WTC11 (cell line): Measurements from ENCODE around the gene CHRNB2. TPM values are rescaled to one million over a fixed set of nuclear protein-coding genes. Genes with fewer than 3 reads are reported as not detected.
A peak's percentile ranks its signal among the peaks of the same experiment; 100 is the strongest.

Experiments used
- ATAC-seq: fragments of 200-7000 bp; cut with Tn5 transposase; 2 replicates; pipeline ENCODE4 v1.10.0; 2021; ENCODE audit warnings: mild to moderate bottlenecking, moderate library complexity
- CTCF ChIA-PET: fragments of 300-600 bp; sonication (Branson Sonifier 250); formaldehyde crosslinking; loops from one replicate; lab custom pipeline; 2021; ENCODE audit warnings: antibody characterized with exemption; lab: Charles Lee
- POLR2A ChIA-PET: fragments of 350-600 bp; sonication (Branson Sonifier 250); formaldehyde crosslinking; loops from one replicate; lab custom pipeline; 2021; ENCODE audit warnings: antibody characterized with exemption; lab: Charles Lee
- DNase-seq: peaks from one replicate; pipeline ENCODE4 v3.0.0; 2021; ENCODE audit warnings: low spot score
- H3K27ac Mint-ChIP-seq: 2 replicates; pipeline ENCODE4 v1.8.0; 2021; ENCODE audit warnings: mixed read lengths
- H3K27me3 Mint-ChIP-seq: 2 replicates; pipeline ENCODE4 v1.8.0; 2021; ENCODE audit warnings: low read depth, mild to moderate bottlenecking, moderate library complexity, mixed read lengths
- H3K36me3 Mint-ChIP-seq: 2 replicates; pipeline ENCODE4 v1.8.0; 2021; ENCODE audit warnings: mixed read lengths
- H3K4me1 Mint-ChIP-seq: 2 replicates; pipeline ENCODE4 v1.8.0; 2022; ENCODE audit warnings: mixed read lengths
- H3K4me3 Mint-ChIP-seq: 2 replicates; pipeline ENCODE4 v1.8.0; 2021; ENCODE audit warnings: mild to moderate bottlenecking, moderate library complexity, mixed read lengths
- H3K9me3 Mint-ChIP-seq: 2 replicates; pipeline ENCODE4 v1.8.0; 2021; ENCODE audit warnings: mixed read lengths
- EMX1 ChIP-seq: fragments of 250-450 bp; sonication (Bioruptor Pico); IDR thresholded peaks from 2 replicates; pipeline ENCODE4 v1.8.0; 2021; ENCODE audit warnings: mild to moderate bottlenecking
- GABPB1 ChIP-seq: sonication (generic); formaldehyde crosslinking; IDR thresholded peaks from 2 replicates; pipeline ENCODE4 v1.8.1; 2023; ENCODE audit warnings: mild to moderate bottlenecking, missing genetic modification reagents
- MYBL2 ChIP-seq: sonication (generic); formaldehyde crosslinking; IDR thresholded peaks from 2 replicates; pipeline ENCODE4 v1.8.1; 2023; ENCODE audit warnings: mild to moderate bottlenecking, moderate library complexity, missing genetic modification reagents
- RELA ChIP-seq: sonication (generic); formaldehyde crosslinking; IDR thresholded peaks from 2 replicates; pipeline ENCODE4 v1.8.1; 2022; ENCODE audit warnings: missing genetic modification reagents, mild to moderate bottlenecking, borderline replicate concordance
- TEAD1 ChIP-seq: sonication (generic); formaldehyde crosslinking; IDR thresholded peaks from 2 replicates; pipeline ENCODE4 v1.8.0; 2022; ENCODE audit warnings: mild to moderate bottlenecking, missing genetic modification reagents
- ZNF317 ChIP-seq: sonication (generic); formaldehyde crosslinking; IDR thresholded peaks from 2 replicates; pipeline ENCODE4 v1.8.1; 2023; ENCODE audit warnings: low read depth, mild to moderate bottlenecking, moderate library complexity, missing genetic modification reagents, borderline replicate concordance
- total RNA-seq: library from RNA; stranded (reverse); gene quantifications from 3 replicates; pipeline ENCODE4 v1.2.3, GENCODE V29; 2021
- TF ChIP-seq, protein P1 (sequence below): fragments of 200-600 bp; IDR thresholded peaks from 2 replicates; pipeline ENCODE4 v1.8.0; 2022; ENCODE audit warnings: antibody characterized with exemption
- TF ChIP-seq, protein P2 (sequence below): sonication (generic); formaldehyde crosslinking; IDR thresholded peaks from 2 replicates; pipeline ENCODE4 v1.8.0; 2022; ENCODE audit warnings: mild to moderate bottlenecking, missing genetic modification reagents
- TF ChIP-seq, protein P3 (sequence below): sonication (generic); formaldehyde crosslinking; conservative IDR thresholded peaks from 2 replicates; pipeline ENCODE4 v1.8.1; 2023; ENCODE audit warnings: mild to moderate bottlenecking, low read depth, missing genetic modification reagents, moderate library complexity
- TF ChIP-seq, protein P4 (sequence below): sonication (generic); formaldehyde crosslinking; IDR thresholded peaks from 2 replicates; pipeline ENCODE4 v1.8.1; 2023; ENCODE audit warnings: mild to moderate bottlenecking, moderate library complexity, missing genetic modification reagents

Gene CHRNB2
- total RNA-seq, 1 experiment from 2014 or later: 1.7 TPM

DNA sequence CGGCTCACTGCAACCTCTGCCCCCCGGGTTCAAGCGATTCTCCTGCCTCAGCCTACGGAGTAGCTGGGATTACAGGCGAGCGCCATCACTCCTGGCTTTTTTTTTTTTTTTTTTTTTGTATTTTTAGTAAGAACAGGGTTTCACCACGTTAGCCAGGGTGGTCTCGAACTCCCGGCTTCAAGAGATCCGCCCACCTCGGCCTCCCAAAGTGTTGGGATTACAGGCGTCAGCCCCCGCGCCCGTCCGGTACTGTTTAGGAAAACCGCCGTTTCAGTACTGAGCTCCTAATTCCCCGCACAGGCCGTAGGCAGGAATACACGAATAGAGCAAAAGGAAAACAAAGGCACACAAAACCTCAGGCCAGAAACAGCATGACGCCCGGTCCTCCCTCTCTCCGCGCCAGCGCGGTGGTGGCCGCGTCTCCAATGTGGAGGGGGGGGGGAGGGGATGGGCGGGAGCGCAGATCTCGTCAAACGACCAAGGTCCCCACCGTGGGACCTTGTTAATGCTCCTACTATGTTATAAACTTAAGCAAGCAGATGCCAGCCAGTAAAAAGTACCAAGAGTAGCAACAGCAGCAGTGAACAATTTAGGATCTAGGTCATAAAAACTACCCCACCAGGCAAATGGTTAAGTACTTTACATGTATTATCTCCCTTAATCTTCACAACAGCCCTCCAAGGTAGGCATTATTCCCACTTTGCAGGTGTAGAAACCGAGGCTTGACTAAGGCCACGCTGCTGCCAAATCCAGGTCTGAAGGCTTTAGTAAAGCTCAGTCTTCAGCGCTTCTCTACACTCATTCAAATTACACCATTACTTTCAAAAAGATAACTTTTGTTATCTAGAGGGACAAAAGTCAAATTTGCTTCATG lies 41.1 kb downstream of the CHRNB2 start:
- peak overlapping the region; percentile 93 for H3K4me3 Mint-ChIP-seq
- H3K27ac Mint-ChIP-seq: peak overlapping the region; percentile 99
- ATAC-seq: peak; percentile 16
- peak; percentile 71 for DNase-seq
- H3K36me3 Mint-ChIP-seq: peaks cover 3% of the 10 kb centered on the region; the same call in 1 of the 2 replicates
- POLR2A ChIA-PET: interaction anchor here (0.6 to 1.8 kb wide), 5 partner anchors 18 to 314 kb away, joined by 3 to 7 read pairs (median 4); partner anchors contain the start of gene CHRNB2
- CTCF ChIA-PET: interaction anchor here (0.6 to 1.4 kb wide), 3 partner anchors 41 to 254 kb away, joined by 3 to 5 read pairs (median 4); partner anchors contain the start of gene CHRNB2
- H3K27me3 Mint-ChIP-seq: no peaks in the 10 kb centered on the region; the same call in 1 of the 2 replicates
- H3K9me3 Mint-ChIP-seq: no peaks in the 10 kb centered on the region
- H3K4me1 Mint-ChIP-seq: peaks cover 72% of the 10 kb centered on the region
- TF ChIP-seq, protein P1, sequence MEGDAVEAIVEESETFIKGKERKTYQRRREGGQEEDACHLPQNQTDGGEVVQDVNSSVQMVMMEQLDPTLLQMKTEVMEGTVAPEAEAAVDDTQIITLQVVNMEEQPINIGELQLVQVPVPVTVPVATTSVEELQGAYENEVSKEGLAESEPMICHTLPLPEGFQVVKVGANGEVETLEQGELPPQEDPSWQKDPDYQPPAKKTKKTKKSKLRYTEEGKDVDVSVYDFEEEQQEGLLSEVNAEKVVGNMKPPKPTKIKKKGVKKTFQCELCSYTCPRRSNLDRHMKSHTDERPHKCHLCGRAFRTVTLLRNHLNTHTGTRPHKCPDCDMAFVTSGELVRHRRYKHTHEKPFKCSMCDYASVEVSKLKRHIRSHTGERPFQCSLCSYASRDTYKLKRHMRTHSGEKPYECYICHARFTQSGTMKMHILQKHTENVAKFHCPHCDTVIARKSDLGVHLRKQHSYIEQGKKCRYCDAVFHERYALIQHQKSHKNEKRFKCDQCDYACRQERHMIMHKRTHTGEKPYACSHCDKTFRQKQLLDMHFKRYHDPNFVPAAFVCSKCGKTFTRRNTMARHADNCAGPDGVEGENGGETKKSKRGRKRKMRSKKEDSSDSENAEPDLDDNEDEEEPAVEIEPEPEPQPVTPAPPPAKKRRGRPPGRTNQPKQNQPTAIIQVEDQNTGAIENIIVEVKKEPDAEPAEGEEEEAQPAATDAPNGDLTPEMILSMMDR: no peak
- TF ChIP-seq, protein P2, sequence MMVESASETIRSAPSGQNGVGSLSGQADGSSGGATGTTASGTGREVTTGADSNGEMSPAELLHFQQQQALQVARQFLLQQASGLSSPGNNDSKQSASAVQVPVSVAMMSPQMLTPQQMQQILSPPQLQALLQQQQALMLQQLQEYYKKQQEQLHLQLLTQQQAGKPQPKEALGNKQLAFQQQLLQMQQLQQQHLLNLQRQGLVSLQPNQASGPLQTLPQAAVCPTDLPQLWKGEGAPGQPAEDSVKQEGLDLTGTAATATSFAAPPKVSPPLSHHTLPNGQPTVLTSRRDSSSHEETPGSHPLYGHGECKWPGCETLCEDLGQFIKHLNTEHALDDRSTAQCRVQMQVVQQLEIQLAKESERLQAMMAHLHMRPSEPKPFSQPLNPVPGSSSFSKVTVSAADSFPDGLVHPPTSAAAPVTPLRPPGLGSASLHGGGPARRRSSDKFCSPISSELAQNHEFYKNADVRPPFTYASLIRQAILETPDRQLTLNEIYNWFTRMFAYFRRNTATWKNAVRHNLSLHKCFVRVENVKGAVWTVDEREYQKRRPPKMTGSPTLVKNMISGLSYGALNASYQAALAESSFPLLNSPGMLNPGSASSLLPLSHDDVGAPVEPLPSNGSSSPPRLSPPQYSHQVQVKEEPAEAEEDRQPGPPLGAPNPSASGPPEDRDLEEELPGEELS (CRISPR knock-in tag): 0 out of 2 replicates have a peak, but pooled peaks have one; percentile 11

DNA sequence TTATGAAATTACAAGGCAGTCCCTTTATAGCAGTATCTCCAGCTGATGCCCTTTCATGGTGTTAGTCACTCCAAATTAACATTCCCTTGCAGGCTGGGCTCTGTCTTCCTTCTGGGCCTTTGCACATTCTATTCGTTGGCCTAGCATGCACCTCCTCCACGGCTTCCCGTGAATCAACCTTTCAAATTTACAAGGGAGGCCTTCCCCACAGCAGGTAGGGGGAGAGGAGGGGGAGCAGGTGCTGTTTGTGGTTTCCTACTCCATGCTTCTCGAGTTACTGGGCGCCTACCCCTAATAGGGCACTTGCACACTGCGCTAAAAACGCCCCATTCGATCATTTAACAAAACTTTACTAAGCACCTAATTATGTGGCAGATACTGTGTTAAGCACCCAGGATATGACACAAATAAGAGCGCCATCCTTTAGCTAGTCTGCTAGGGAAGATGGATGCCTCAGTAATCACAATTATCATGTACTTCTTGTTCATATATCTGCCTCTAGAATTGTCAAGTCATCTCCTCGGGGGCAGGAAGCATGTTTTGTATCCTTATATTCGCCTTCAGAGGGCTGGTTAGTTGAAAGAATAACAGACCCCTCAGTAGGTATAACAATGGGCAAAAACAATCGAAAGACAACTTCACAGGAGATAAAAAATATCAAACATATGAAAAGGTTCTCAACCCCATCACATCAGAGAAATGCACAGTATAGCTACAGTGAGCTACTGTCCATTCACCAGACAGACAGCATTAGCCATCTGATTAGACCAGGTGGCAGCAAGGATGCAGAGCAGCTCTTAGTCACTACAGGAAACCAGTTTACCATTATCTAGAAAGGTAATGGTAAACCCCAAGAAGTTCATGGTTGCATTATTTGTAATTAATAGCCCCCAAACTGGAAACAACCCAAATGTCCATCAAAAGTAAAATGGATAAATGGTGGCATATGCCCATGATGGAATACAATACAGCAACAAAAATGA lies 42.1 kb downstream of the CHRNB2 start:
- CTCF ChIA-PET: interaction anchor here (1.4 kb wide), 4 partner anchors 17 to 269 kb away, joined by 3 to 7 read pairs (median 4); partner anchors contain the start of gene CHRNB2
- peaks cover 69% of the 10 kb centered on the region for H3K4me1 Mint-ChIP-seq
- no peaks in the 10 kb centered on the region for H3K9me3 Mint-ChIP-seq
- peak overlapping the region; percentile 93 for H3K4me3 Mint-ChIP-seq
- POLR2A ChIA-PET: interaction anchor here (0.7 to 2.2 kb wide), 5 partner anchors 17 to 361 kb away, joined by 3 to 7 read pairs (median 5); partner anchors contain the start of genes CHRNB2 and SHC1
- DNase-seq (peak; percentile 65), ATAC-seq (peak; percentile 61)
- peak overlapping the region; percentile 99 for H3K27ac Mint-ChIP-seq
- peaks cover 3% of the 10 kb centered on the region; the same call in 1 of the 2 replicates for H3K36me3 Mint-ChIP-seq
- H3K27me3 Mint-ChIP-seq: no peaks in the 10 kb centered on the region; the same call in 1 of the 2 replicates
- TF ChIP-seq RELA: no peak
- TF ChIP-seq MYBL2: 0 out of 2 replicates have a peak, but pooled peaks have one; percentile 45
- TF ChIP-seq, protein P3, sequence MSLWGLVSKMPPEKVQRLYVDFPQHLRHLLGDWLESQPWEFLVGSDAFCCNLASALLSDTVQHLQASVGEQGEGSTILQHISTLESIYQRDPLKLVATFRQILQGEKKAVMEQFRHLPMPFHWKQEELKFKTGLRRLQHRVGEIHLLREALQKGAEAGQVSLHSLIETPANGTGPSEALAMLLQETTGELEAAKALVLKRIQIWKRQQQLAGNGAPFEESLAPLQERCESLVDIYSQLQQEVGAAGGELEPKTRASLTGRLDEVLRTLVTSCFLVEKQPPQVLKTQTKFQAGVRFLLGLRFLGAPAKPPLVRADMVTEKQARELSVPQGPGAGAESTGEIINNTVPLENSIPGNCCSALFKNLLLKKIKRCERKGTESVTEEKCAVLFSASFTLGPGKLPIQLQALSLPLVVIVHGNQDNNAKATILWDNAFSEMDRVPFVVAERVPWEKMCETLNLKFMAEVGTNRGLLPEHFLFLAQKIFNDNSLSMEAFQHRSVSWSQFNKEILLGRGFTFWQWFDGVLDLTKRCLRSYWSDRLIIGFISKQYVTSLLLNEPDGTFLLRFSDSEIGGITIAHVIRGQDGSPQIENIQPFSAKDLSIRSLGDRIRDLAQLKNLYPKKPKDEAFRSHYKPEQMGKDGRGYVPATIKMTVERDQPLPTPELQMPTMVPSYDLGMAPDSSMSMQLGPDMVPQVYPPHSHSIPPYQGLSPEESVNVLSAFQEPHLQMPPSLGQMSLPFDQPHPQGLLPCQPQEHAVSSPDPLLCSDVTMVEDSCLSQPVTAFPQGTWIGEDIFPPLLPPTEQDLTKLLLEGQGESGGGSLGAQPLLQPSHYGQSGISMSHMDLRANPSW (CRISPR knock-in tag): no peak
- no peak for TF ChIP-seq GABPB1 (CRISPR knock-in tag)
- no peak for TF ChIP-seq ZNF317 (CRISPR knock-in tag)
- TF ChIP-seq, protein P4, sequence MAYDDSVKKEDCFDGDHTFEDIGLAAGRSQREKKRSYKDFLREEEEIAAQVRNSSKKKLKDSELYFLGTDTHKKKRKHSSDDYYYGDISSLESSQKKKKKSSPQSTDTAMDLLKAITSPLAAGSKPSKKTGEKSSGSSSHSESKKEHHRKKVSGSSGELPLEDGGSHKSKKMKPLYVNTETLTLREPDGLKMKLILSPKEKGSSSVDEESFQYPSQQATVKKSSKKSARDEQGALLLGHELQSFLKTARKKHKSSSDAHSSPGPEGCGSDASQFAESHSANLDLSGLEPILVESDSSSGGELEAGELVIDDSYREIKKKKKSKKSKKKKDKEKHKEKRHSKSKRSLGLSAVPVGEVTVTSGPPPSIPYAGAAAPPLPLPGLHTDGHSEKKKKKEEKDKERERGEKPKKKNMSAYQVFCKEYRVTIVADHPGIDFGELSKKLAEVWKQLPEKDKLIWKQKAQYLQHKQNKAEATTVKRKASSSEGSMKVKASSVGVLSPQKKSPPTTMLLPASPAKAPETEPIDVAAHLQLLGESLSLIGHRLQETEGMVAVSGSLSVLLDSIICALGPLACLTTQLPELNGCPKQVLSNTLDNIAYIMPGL: no peak
- TF ChIP-seq TEAD1 (CRISPR knock-in tag): peak; percentile 68; the same call in 1 of the 2 replicates
- TF ChIP-seq, protein P2 (CRISPR knock-in tag): peak; percentile 27; the same call in 1 of the 2 replicates
- TF ChIP-seq, protein P1: no peak
- TF ChIP-seq EMX1 (CRISPR knock-in tag): no peak
